HG02981 (cell line): ENCODE results near the gene SLC4A1AP.

Experiments
- ATAC-seq: cut with Tn5 transposase; IDR thresholded peaks from one replicate; pipeline ENCODE4 v1.9.1; 2021; ENCODE audit warnings: mild to moderate bottlenecking, moderate library complexity; ENCODE audit not compliant: unreplicated experiment

SLC4A1AP gene

DNA sequence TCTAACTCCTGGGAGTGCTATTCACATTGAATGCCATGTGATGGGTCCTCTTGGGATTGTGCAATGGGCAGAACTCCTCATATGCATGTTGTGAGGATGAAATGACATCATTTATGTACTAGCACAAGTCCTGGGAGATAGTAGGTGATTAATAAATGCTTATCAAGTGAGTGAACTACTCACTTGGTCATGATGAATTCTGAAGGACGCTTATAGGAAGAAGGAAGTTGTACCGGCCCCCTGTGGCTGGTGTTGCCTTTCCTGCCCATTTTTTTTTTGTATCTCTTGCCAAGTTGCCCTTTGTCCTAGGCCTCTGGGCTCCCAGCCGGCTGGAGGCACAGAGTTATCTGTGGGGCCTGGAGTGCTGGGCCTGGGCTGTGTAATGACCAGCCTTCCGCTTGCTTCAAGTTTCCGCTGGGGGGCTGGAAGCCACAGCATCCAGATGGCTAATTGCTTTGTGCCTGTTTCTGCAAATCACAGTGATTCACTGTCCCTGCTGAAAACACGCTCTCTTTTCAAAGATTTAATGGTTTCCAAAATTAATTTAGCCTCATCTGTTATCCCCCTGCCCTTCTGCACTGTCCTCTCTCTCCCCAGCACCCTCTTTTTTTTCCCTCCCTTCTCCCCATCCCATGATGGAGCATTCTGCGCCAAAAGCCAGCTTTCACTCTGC is 74.1 kb downstream of the SLC4A1AP start:
- ATAC-seq = no peak

DNA sequence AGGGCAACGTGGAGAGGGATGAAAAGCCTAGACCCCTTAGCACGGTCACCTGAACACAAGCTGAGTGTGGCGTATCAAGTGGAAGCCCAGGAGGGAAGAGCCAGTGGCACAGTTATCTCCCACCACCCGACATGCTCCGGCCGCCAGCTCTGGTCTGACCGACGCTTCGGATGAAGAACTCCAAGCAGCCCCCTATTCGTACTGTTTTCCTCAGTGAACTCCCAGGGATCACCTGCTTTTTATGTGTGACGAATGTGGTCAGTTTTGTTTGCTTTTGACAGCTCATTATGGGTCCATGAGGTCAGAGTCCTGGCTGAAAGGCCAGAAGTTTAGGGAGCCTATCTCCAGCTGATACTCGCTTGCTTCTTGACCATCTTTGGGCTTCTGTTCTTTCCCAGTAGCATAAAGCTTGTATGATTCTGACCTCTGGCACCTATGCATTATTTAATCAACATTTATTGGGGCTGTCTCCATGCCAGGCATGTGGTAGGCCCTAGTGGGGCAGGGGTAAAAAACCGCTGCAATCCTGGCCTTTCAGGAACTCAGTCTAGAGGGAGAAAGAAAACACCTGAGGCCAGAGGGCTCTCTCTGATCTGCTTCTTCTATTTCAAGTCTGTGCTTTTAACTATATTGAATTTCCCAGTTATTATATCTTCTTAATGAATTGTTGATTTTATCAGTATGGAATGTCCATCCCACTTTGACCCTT is 74.8 kb downstream of the SLC4A1AP start:
- ATAC-seq = no peak

DNA sequence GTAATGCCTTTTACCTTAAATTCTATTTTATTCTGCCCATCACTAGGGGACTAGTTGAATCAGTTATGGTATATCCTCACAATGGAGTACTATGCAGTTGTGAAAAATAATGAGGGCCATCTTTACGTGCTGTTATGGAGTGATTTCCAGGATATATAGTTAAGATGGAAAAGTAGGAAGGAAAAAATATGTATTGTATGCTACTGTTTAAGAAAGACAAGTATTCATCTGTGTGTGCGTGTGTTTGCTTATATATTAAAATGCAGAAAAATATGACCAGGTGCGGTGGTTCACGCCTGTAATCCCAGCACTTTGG is 75.3 kb downstream of the SLC4A1AP start:
- no peak for ATAC-seq

DNA sequence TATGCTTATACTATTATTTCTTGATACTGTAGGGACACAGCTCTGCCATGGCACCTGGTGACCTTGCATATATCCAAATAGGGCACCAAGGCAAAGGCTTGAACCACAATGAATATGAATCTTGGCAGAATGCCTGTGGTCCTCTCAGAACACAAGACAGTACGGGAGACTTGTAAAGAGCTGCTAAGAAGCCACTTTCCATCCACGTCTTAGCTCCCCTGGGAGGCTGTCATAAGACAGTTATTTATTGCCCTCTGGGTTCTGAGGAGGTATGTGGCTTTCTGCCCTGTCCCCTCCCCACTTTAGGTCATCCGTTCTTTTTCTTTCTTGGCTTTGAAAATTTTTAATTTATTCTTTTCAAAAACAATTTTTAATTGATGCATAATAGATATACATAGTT is 78.0 kb downstream of the SLC4A1AP start:
- no peak for ATAC-seq

DNA sequence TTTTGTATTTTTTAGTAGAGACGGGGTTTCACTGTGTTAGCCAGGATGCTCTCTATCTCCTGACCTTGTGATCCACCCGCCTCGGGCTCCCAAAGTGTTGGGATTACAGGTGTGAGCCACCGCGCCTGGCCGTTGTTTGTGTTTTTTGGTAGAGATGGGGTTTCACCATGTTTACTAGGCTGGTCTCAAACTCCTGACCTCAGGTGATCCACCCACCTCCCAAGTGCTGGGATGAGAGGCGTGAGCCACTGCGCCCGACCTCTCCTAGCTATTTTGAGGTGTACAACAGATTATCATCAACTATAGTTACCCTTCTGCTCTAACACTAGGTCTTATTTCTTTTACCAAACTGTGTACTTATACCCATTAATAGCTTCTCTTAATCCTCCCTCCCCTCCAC is 78.9 kb downstream of the SLC4A1AP start:
- no peak for ATAC-seq
